ENCODE measurements around the gene VWA8. TPM values are rescaled to one million over a fixed set of nuclear protein-coding genes. Genes with fewer than 3 reads are reported as not detected.
A peak's percentile ranks its signal among the peaks of the same experiment; 100 is the strongest.

Gene VWA8
- polyA plus RNA-seq, 1 of the 3 experiments (the other 2 are of a cell fraction), result 5.5 TPM

DNA sequence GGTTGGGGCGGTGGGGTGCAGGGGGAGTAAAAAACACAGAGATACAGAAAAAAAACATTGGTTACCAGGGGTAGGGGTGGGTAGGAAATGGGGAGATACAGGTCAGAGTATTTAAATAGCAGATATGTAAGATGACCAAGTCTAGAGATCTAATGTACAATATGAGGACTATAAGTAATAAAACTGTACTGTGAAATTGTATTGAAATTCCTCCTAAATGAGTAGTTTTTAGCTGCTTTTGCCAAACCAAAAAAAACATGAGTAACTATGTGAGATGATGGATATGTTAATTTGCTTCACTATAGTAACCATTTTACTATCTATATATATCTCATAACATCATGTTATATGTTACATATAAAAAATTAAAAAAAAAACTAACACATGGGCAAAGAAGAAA is 29.6 kb downstream of the VWA8 start:
- H3K4me2 ChIP-seq, result no peak overlapping the region
- 93% methylated on average over 1 of the region's 1 CpG for WGBS (ENCODE audit: low lambda C conversion rate)

GRCh38 chr13:41930154-41930553 is 30.8 kb downstream of the VWA8 start:
- DNase-seq, result no peak
- Histone ChIP-seq H3K79me2 (ENCODE audit: insufficient read depth) (peaks cover 18% of the 10 kb centered on the region; the same call in 1 of the 2 replicates), H4K20me1 (ENCODE audit: insufficient read depth) (no peaks in the 10 kb centered on the region), H3K36me3 (replicated peaks in 1 of 2; ENCODE audit: control insufficient read depth in 1 of 2, insufficient read depth in 2 of 2, low read length in 1 of 2) (peaks cover 0 to 17% of the 10 kb centered on the region in 2 experiments), H3K27ac (ENCODE audit: low read depth in 2 of 2, low read length in 1 of 2) (no peak overlapping the region), H3K4me1 (ENCODE audit: control insufficient read depth in 1 of 2, insufficient read depth in 2 of 2, low read depth in 1 of 2, low read length in 1 of 2) (peaks cover 0 to 5% of the 10 kb centered on the region in 2 experiments; a peak in 2 of 4 replicates), H3F3A (replicated peaks; ENCODE audit: insufficient read depth) (peaks cover 12% of the 10 kb centered on the region), H3K4me2 (no peak overlapping the region), H3K4me3 (ENCODE audit: low read depth in 2 of 2, low read length in 1 of 2) (no peak overlapping the region), H3K27me3 (ENCODE audit: insufficient read depth) (no peaks in the 10 kb centered on the region), H2AFZ (ENCODE audit: low read depth) (no peak overlapping the region), H3K9me2 (no peaks in the 10 kb centered on the region), H3K9me3 (0 out of 2 replicates have a peak, but pooled peaks cover 5% of the 10 kb centered on the region), H3K9ac (no peak overlapping the region)
- CTCF ChIA-PET, result no interaction called here
- WGBS (ENCODE audit: low lambda C conversion rate), result 95% methylated on average over 5 of the region's 5 CpGs
- TF ChIP-seq, protein P1, sequence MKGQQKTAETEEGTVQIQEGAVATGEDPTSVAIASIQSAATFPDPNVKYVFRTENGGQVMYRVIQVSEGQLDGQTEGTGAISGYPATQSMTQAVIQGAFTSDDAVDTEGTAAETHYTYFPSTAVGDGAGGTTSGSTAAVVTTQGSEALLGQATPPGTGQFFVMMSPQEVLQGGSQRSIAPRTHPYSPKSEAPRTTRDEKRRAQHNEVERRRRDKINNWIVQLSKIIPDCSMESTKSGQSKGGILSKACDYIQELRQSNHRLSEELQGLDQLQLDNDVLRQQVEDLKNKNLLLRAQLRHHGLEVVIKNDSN (IDR thresholded peaks at IDR 0.05; ENCODE audit: borderline replicate concordance, low read depth), result no peak
- TF ChIP-seq, protein P2, sequence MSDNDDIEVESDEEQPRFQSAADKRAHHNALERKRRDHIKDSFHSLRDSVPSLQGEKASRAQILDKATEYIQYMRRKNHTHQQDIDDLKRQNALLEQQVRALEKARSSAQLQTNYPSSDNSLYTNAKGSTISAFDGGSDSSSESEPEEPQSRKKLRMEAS (IDR thresholded peaks at IDR 0.05; ENCODE audit: low read depth), result no peak
- TF ChIP-seq FOSL2 (IDR thresholded peaks at IDR 0.05; ENCODE audit: borderline replicate concordance, low read depth), result no peak
- TF ChIP-seq RCOR1 (IDR thresholded peaks at IDR 0.05; ENCODE audit: low read length), result no peak
- no peak for TF ChIP-seq MEF2A (IDR thresholded peaks at IDR 0.05; ENCODE audit: borderline replicate concordance, low read depth)
- TF ChIP-seq MXI1 (IDR thresholded peaks at IDR 0.05; ENCODE audit: low read depth, low read length), result no peak
- TF ChIP-seq GABPA (IDR thresholded peaks at IDR 0.05; ENCODE audit: low read depth), result no peak
- TF ChIP-seq NFIC (IDR thresholded peaks at IDR 0.05; ENCODE audit: borderline replicate concordance), result no peak
- TF ChIP-seq GATA2 (CRISPR knock-in tag; IDR thresholded peaks at IDR 0.05), result no peak
- TF ChIP-seq YY1 (IDR thresholded peaks at IDR 0.05; ENCODE audit: low read depth), result no peak
- TF ChIP-seq FOXJ3 (CRISPR knock-in tag; IDR thresholded peaks at IDR 0.05), result no peak
- no peak for TF ChIP-seq RFX5 (IDR thresholded peaks at IDR 0.05; ENCODE audit: low read length)
- TF ChIP-seq EP300 (IDR thresholded peaks at IDR 0.05; ENCODE audit: borderline replicate concordance in 1 of 2, low read depth in 1 of 2, low read length in 1 of 2), result no peak
- no peak for TF ChIP-seq JUND (IDR thresholded peaks at IDR 0.05)
- no peak for TF ChIP-seq TEAD4 (IDR thresholded peaks at IDR 0.05; ENCODE audit: borderline replicate concordance, insufficient read depth)
- TF ChIP-seq REST (IDR thresholded peaks at IDR 0.05; ENCODE audit: low read depth, low read length), result no peak
- TF ChIP-seq TAF1 (IDR thresholded peaks at IDR 0.05; ENCODE audit: borderline replicate concordance, low read depth, low read length), result no peak
- TF ChIP-seq CHD2 (IDR thresholded peaks at IDR 0.05; ENCODE audit: low read length, partially characterized antibody), result no peak
- POLR2A ChIA-PET, result no interaction called here

More for the DNA sequence above, 29.6 kb downstream of the VWA8 start:
- no peak for DNase-seq
- Histone ChIP-seq H3K4me1 (ENCODE audit: control insufficient read depth in 1 of 2, insufficient read depth in 2 of 2, low read depth in 1 of 2, low read length in 1 of 2) (peaks cover 0 to 5% of the 10 kb centered on the region in 2 experiments; a peak in 2 of 4 replicates), H3K27me3 (ENCODE audit: insufficient read depth) (no peaks in the 10 kb centered on the region), H4K20me1 (ENCODE audit: insufficient read depth) (no peaks in the 10 kb centered on the region), H2AFZ (ENCODE audit: low read depth) (no peak overlapping the region), H3K36me3 (replicated peaks in 1 of 2; ENCODE audit: control insufficient read depth in 1 of 2, insufficient read depth in 2 of 2, low read length in 1 of 2) (peaks cover 0 to 11% of the 10 kb centered on the region in 2 experiments), H3K9me2 (no peaks in the 10 kb centered on the region), H3K9ac (peak overlapping the region; percentile 39; the same call in 1 of the 2 replicates), H3F3A (replicated peaks; ENCODE audit: insufficient read depth) (peaks cover 12% of the 10 kb centered on the region), H3K79me2 (ENCODE audit: insufficient read depth) (peaks cover 18% of the 10 kb centered on the region; the same call in 1 of the 2 replicates), H3K4me3 (ENCODE audit: low read depth in 2 of 2, low read length in 1 of 2) (no peak overlapping the region), H3K9me3 (0 out of 2 replicates have a peak, but pooled peaks cover 5% of the 10 kb centered on the region), H3K27ac (ENCODE audit: low read depth in 2 of 2, low read length in 1 of 2) (peak overlapping the region in 1 of 2 experiments; percentile 68; a peak in 2 of 4 replicates)
- no peak for TF ChIP-seq TAF1 (IDR thresholded peaks at IDR 0.05; ENCODE audit: borderline replicate concordance, low read depth, low read length)
- TF ChIP-seq FOSL2 (IDR thresholded peaks at IDR 0.05; ENCODE audit: borderline replicate concordance, low read depth), result peak; percentile 18; the same call in 1 of the 2 replicates
- 0 out of 2 replicates have a peak, but pooled peaks have one; percentile 15 for TF ChIP-seq MEF2A (IDR thresholded peaks at IDR 0.05; ENCODE audit: borderline replicate concordance, low read depth)
- CTCF ChIA-PET, result no interaction called here
- POLR2A ChIA-PET, result no interaction called here
